Eye (tissue), 1 donor: Measurements from ENCODE around the gene TIAM2.
"Not testable (repeated sequence)": the region's sequence is repeated elsewhere in the genome, so short reads cannot be mapped to it uniquely, and the experiment has no call there.

ENCODE experiments used
- DNase-seq: peaks from one replicate; pipeline ENCODE4 v3.0.0-alpha.2; 2015

The TIAM2 gene

GRCh38 chr6:155212106-155212505, 217.0 kb downstream of the TIAM2 start:
- DNase-seq = no peak

- no peak for DNase-seq
Observed at GRCh38 chr6:155212616-155213380, 217.7 kb downstream of the TIAM2 start.

- DNase-seq = no peak
Observed at GRCh38 chr6:155213611-155214372, 218.7 kb downstream of the TIAM2 start.

DNA sequence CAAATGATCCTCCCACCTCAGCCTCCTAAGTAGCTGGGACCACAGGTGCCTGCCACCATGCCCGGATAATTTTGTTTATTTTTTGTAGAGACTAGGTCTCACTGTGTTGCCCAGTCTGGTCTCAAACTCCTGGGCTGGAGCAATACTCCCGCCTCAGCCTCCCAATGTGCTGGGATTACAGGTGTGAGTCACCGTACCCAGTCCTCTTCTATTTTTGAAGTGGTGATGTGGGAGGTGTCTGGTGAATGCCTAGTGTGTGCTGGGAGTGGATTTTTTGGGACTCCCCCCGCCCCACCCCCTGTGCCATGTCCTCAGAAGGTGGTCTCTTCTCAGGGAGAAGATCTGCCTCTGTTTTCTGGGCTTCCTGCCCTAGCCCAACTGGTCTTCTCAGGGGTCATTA, 220.8 kb downstream of the TIAM2 start:
- DNase-seq = no peak

DNA sequence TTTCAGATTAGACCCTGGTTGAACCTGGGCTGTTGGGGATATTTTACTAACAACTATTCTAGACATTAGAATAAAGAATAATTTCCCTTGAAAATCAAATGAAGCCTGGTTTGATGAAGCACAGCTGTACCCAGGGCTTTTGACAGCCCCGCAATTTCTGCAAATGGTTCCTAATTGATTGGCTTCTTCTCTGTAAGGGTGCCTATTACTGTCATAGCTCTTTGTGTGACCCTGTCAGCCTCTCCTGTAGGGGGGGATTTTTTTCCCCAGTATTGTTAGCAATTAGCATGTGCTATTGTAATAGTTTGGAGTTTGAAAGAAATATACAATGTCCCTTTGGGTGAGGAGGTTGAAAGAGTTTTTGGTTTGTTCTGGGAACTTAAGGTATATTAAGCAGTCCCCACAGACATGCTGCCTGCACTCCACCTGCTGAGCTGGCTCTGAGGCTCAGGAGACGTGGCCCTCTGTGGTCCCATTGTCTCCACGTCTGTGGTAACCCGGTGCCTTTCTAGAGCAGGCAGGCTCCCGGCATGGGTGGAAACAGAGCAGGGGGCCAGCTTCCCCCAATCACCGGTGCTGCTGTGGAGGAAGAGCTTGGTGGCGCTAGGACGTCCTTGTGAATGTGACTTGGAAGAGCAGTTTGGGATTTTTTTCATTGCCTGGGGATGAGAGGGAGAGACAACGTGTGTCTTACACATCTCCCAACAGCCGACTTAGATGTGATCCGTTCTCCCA, 221.4 kb downstream of the TIAM2 start:
- DNase-seq = peak; percentile 73

DNA sequence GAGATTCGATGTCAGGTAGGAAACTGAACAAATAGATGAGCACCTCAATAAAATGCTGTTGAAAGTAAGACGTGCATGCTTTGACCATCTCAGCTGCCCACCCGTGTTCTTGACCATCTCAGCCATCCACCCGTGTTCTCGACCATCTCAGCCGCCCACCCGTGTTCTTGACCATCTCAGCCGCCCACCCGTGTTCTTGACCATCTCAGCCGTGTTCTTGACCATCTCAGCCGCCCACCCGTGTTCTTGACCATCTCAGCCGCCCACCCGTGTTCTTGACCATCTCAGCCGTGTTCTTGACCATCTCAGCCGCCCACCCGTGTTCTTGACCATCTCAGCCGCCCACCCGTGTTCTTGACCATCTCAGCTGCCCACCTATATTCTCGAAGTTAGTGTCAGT, 223.6 kb downstream of the TIAM2 start:
- not testable (repeated sequence) for DNase-seq

GRCh38 chr6:155219299-155219698, 224.2 kb downstream of the TIAM2 start:
- no peak for DNase-seq

GRCh38 chr6:155219858-155220301, 224.8 kb downstream of the TIAM2 start:
- no peak for DNase-seq

- DNase-seq = no peak
Observed at GRCh38 chr6:155221086-155221485, 226.0 kb downstream of the TIAM2 start.

DNA sequence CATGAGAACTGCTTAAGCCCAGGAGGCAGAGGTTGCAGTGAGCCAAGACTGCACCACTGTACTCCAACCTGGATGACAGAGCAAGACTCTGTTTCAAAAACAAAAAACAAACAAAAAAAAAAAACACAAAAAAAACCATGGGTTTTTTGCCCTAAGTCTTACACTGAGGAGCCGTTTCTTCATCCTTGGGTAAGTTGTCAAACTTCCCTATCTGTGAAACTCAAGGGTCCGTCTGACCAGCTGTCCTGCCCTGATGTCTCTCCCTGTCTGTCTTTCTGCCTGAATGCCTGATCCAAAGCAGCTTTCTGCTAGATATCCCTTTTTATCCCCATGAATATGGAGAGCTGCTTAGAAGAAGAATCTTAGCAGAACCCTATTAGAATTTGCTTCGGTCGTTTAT, 227.4 kb downstream of the TIAM2 start:
- no peak for DNase-seq

DNA sequence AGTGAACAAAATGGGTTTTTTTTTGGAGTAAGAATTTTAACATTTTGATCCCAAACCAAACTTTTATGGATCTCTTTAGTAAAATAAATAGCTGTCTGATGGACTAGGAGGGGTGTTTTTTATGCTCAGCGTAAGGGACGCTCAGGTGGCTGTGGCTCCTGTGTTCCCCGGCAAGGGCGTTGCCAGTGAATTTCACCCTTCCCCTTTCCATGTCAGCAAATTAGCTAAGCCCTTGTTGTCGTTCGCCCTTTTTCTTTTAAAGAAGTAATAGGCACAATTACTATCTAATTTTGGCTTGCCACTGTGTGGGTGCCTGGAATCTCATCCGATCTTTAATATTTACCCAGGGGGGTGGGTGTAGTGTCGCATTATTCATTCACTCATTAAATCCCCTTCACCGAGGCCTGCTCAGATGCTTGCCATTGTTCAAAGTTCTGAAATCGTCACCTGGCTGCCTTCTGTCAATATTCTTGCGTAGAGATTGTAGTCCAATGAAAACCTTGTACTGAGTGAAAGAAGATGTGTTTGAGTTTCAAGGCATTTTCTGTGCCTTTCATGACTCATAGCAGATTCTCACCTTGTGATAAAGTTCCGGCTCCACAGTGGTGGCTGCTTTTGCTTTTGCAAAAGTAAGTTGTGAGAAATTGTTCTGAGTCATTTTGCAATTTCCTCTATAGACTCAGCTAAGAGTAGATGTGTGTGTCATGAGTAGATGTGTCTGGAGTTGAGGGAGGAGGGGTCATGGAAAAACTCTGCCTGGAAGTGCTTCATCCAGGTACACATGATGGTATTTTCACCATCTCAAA, 228.7 kb downstream of the TIAM2 start:
- no peak for DNase-seq

DNA sequence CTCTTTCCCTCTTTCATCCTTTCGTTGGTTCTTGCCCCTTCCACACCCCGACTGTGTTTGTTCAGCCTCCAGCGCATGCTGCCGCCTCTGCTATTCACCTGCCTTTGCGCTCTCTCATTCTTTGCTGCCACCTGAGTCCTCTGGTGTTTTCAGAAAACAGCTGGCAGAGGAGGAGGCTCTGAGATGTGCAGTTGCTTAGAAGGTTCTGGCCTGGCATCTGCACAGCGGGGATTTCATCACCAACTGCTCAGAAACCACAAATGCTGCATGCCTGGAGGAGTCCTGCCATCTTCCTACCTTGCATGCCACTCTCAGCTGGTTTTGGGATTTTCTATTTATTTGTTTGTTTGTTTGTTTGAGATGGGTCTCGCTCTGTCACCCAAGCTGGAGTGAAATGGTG, 229.5 kb downstream of the TIAM2 start:
- DNase-seq = no peak

GRCh38 chr6:155227046-155227445, 231.9 kb downstream of the TIAM2 start:
- DNase-seq = no peak

DNA sequence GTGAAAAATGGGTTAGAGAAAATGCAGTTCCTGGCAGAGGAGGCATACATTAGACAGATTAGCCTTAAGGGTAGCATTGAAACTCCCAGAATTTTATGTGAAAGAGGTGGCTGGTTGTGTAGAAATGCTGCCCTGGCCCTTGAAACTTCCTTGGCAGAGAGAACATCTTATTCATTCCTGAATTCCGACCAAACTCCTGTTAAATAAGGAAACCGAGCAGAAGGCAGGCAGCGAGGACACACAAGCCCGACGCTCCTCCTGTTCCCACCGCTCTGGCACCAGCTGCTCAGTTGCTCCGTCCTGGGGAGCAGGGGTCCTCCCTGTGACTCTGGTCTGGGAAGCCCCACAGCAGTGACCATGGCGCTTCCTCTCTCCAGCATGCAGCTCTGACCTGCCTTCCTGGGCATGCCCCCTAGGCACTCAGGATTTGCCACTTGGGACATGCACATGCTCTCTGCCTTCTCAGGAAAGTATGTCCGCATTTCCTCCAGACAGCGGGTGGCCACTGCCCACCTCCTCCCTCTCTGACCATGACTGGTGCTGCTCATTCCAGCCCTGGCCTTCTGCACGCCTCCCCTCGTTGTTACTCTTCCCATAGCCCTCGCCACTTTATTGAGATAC, 233.5 kb downstream of the TIAM2 start:
- no peak for DNase-seq

DNA sequence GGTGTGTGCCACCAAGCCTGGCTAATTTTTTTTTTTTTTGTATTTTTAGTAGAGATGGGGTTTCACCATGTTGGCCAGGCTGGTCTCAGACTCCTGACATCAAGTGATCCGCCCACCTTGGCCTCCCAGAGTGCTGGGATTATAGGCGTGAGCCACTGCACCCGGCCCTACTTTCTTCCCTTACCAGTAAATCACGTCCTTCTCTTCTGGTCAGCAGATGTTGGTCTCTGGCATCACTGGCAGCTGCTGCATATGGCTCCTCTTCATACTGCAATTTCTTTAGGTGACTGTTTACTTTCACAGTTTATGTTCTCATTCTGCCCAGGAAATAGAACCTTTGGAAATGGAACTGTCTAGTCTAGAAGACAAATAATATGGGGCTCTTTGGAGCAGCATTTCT, 235.9 kb downstream of the TIAM2 start:
- DNase-seq = not testable (repeated sequence)

DNA sequence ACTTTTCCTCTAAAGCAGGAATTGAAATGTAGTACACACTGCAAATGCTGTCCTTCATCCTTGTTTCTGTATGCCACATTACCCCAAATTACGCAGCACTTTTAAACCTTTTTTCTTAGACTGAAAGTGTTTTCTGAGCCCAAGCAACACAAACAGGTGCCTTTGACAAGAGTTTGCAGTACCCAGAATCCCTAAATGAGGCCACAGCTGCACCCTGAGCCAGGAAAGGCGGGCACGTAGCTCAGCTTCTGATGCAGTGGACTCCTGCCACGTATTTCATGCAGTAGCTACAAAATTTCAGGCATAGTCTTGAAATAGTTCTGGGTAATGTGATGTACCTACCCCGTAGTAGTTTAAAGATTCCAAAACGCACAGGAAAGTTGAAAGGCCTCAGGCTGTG, 237.7 kb downstream of the TIAM2 start:
- DNase-seq = no peak

DNA sequence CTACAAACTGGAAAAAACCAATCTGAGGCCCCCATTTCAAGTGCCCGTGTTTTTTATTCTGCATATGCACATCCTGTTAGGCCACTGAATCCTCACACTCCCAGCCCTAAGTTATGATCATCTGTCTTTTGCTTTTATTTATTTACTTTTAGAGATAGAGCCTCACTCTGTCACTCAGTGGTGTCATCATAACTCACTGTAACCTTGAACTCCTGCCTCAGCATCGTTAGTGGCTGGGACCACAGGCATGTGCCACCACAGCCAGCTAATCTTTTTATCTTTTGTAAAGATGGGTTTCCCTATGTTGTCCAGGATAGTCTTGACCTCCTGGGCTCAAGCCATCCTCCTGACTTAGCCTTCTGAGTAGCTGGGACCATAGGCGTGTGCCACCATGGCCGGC, 239.1 kb downstream of the TIAM2 start:
- DNase-seq = no peak

GRCh38 chr6:155234687-155235086, 239.6 kb downstream of the TIAM2 start:
- no peak for DNase-seq

DNA sequence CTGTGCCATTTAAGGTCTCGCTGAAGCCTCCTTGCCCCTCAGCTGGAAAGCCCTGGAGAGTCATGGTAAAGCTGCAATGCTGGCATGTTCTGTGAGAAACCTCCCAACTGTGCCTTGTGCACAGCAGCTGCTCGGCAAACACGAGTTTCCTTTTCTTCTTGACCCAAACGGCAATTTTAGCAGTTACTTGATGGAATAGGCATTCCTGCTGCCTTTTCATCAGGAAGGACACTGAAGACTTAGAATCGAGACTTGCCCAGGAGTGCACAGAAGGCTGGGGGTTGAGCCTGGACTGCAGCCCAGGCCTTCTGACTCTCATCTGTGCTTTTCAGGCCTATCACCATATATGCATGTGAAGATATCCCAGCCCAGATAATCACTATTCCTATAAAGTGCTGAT, 240.0 kb downstream of the TIAM2 start:
- no peak for DNase-seq

- DNase-seq = no peak
Observed at GRCh38 chr6:155237613-155238012, 242.5 kb downstream of the TIAM2 start.

DNA sequence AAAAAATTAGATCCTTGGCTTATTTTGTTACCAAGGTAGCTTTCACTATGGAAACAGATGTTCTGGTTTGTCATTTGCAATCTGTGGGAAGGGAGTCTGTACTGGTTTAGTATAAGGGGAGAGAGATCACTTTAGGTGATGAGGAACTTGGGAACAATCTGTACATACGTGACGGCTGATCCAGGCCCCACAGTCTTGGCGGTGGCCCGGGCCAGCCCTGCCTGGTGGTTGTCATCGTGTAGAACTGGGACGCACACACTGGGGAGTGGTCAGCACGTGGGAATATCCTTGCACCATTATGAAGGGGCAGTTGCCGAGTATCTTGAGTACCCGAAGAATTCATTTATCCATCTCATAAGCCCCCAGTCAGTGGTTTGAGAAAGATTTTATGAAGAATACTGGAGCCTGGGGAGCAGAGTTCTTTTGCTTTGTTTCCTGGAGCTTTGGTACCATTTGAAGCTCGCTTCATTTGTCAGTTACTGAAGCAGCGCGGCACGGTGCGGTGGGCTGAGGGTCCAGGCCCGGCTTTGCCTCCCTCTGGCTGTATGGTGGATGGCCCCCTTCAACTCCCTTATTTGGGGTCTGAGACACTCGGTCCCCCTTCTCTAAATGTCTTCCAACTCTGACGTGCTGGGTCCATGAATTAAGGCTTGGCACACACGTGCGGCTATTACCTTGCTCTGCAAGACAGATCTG, 245.9 kb downstream of the TIAM2 start:
- no peak for DNase-seq

GRCh38 chr6:155241966-155242365, 246.9 kb downstream of the TIAM2 start:
- no peak for DNase-seq
